ENCODE measurements around the gene CFC1B.
"Not testable (repeated sequence)": the region's sequence is repeated elsewhere in the genome, so short reads cannot be mapped to it uniquely, and the experiment has no call there.

CFC1B gene

DNA sequence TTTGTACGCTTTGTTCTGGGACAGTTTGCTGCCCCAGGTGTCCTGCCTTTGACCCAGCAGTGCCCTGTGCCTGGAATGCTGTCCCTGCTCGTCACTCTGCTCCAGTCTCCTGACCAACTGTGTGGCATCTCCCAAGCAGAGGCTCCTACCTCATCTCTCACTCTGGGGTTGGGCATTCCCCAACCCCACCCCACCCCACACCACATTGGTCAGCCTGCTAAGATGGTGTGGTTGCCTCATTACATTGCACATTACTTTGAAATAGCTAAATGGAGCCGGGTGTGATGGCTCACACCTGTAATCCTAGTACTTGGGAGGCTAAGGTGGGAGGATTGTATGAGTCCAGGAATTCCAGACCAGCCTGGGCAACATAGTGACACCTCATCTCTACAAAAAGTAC lies 50.9 kb downstream of the CFC1B start:
- not testable (repeated sequence) for DNase-seq

DNA sequence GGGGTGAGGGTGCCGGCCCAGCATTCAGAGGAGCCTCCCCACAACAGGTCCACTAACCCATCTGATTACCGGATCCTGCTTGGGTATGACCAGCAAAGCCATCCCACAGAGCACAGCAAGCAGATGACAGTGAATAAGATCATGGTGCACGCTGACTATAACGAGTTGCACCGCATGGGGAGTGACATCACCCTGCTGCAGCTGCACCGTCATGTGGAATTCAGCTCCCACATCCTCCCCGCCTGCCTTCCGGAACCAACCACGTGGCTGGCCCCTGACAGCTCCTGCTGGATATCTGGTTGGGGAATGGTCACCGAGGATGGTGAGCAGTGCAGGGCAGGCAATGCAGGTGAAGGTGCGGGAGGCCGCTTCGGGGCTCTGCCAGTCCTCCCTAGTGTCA lies 53.2 kb downstream of the CFC1B start:
- not testable (repeated sequence) for DNase-seq

DNA sequence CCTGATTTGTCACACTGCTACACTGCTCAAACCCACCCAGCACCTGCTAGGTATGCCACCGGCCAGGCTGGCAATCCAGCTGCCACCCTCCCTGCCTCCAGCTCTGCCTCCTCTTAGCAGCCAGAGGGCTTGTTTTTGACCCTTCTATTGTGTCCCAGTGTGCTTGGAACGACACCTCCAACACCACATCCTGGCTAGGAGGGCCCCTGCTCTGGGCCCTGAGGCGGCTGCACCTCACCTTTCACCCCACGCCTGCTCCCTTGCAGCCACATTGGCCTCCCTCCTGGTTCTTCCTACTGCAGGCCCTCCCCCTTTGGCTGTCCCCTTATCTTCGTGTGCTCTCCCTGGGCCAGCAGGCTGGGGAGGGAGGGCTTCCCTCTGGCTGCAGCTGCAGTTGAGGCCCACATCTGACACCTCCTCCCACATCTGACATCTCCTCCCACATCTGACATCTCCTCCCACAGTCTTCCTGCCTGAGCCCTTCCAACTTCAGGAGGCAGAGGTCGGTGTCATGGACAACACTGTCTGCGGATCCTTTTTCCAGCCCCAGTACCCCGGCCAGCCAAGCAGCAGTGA lies 55.3 kb downstream of the CFC1B start:
- not testable (repeated sequence) for DNase-seq

DNA sequence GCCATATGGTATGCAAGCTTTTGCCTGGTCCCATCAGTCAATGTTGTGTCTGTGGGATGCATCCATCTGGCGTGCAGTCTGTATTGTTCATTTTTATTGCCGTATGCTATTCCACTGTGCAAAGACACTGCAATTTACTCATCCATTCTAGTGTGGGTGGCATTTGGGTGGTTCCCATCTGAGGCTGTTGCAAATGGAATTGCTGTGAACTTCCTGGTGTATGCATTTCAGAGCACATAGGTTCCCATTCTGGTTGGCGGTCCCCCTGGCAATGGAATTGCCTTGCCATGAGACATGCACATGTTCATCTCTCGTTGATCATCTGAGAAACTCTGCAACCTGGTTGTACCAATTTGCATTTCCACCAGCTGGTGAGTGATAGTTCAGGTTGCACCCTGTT lies 56.5 kb downstream of the CFC1B start:
- not testable (repeated sequence) for DNase-seq

Measured in GOT3 (cell line).